Measurements from ENCODE around the gene HS1BP3. TPM values are rescaled to one million over a fixed set of nuclear protein-coding genes. Genes with fewer than 3 reads are reported as not detected.

HS1BP3 gene
- total and polyA plus RNA-seq, 9 of the 15 experiments (the other 6 are each of a cell fraction or from before 2014, with no cell fraction given) = 0.41 to 8.3 (median 5.9) TPM

GRCh38 chr2:20578895-20579825 lies 71.7 kb downstream of the HS1BP3 start (continued):
- TF ChIP-seq HSF4 (CRISPR knock-in tag; IDR thresholded peaks at IDR 0.05; ENCODE audit: borderline replicate concordance) = no peak
- peak; percentile 76 for TF ChIP-seq FOS (IDR thresholded peaks at IDR 0.05; ENCODE audit: extremely low read depth, insufficient read length)
- TF ChIP-seq MAFF (IDR thresholded peaks at IDR 0.05; ENCODE audit: low read length) = peak; percentile 70
- no peak for TF ChIP-seq ASH1L (IDR thresholded peaks at IDR 0.05; ENCODE audit: borderline replicate concordance, low read depth, partially characterized antibody)
- TF ChIP-seq ZBED1 (IDR thresholded peaks at IDR 0.05) = peak; percentile 84; the same call in 1 of the 2 replicates
- TF ChIP-seq BRD9 (IDR thresholded peaks at IDR 0.05; ENCODE audit: low read depth, partially characterized antibody) = peak; percentile 73
- TF ChIP-seq ZNF76 (CRISPR knock-in tag; IDR thresholded peaks at IDR 0.05; ENCODE audit: borderline replicate concordance) = 0 out of 2 replicates have a peak, but pooled peaks have one; percentile 34
- no peak for TF ChIP-seq RFX7 (CRISPR knock-in tag; IDR thresholded peaks at IDR 0.05)
- peak in 1 of 2 experiments; percentile 82; a peak in 2 of 3 replicates for TF ChIP-seq CBX3 (IDR thresholded peaks at IDR 0.05; ENCODE audit: borderline replicate concordance in 1 of 2, low read length in 2 of 2)
- peak; percentile 52; the same call in 1 of the 2 replicates for TF ChIP-seq PTTG1 (tag; IDR thresholded peaks at IDR 0.05; ENCODE audit: low read depth)
- TF ChIP-seq ZNF699 (CRISPR knock-in tag; IDR thresholded peaks at IDR 0.05; ENCODE audit: insufficient replicate concordance) = no peak
- no peak for TF ChIP-seq FOXO4 (CRISPR knock-in tag; IDR thresholded peaks at IDR 0.05)
- TF ChIP-seq ZBTB33 (CRISPR knock-in tag; IDR thresholded peaks at IDR 0.05) = peak; percentile 52; the same call in 1 of the 2 replicates
- peak; percentile 97 for TF ChIP-seq JUNB (CRISPR knock-in tag; conservative IDR thresholded peaks at IDR 0.05)
- peak in 1 of 2 experiments; percentile 20; a peak in 1 of 4 replicates for TF ChIP-seq HDAC1 (IDR thresholded peaks at IDR 0.05)
- peak in 2 of 3 experiments; percentile 40 to 76 for TF ChIP-seq YY1 (IDR thresholded peaks at IDR 0.05; ENCODE audit: borderline replicate concordance in 1 of 3, control insufficient read depth in 1 of 3, extremely low read depth in 1 of 3, insufficient read depth in 3 of 3, insufficient read length in 1 of 3, insufficient replicate concordance in 2 of 3, low read depth in 1 of 3, low read length in 2 of 3)
- TF ChIP-seq ZKSCAN8 (CRISPR knock-in tag; IDR thresholded peaks at IDR 0.05) = peak; percentile 93
- TF ChIP-seq E2F3 (CRISPR knock-in tag; IDR thresholded peaks at IDR 0.05) = peak; percentile 67
- peak; percentile 57; the same call in 1 of the 2 replicates for TF ChIP-seq BHLHE40 (IDR thresholded peaks at IDR 0.05; ENCODE audit: low read length)
- peak; percentile 73 for TF ChIP-seq MTA2 (IDR thresholded peaks at IDR 0.05; ENCODE audit: low read depth)
- TF ChIP-seq XRCC3 (IDR thresholded peaks at IDR 0.05) = no peak
- TF ChIP-seq, protein P1, sequence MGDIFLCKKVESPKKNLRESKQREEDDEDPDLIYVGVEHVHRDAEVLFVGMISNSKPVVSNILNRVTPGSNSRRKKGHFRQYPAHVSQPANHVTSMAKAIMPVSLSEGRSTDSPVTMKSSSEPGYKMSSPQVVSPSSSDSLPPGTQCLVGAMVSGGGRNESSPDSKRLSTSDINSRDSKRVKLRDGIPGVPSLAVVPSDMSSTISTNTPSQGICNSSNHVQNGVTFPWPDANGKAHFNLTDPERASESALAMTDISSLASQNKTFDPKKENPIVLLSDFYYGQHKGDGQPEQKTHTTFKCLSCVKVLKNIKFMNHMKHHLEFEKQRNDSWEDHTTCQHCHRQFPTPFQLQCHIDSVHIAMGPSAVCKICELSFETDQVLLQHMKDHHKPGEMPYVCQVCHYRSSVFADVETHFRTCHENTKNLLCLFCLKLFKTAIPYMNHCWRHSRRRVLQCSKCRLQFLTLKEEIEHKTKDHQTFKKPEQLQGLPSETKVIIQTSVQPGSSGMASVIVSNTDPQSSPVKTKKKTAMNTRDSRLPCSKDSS (IDR thresholded peaks at IDR 0.05; ENCODE audit: low read depth, partially characterized antibody) = no peak
